Kidney (tissue), 14 donors: Measurements from ENCODE around the gene CCR4. TPM values are rescaled to one million over a fixed set of nuclear protein-coding genes. Genes with fewer than 3 reads are reported as not detected.

ENCODE experiments used
- DNase-seq, 5 donors: peaks; one replicate each; pipeline ENCODE4 v3.0.0-alpha.2; 2013 to 2020
- FAIRE-seq: peaks from 2 replicates; lab custom pipeline; 2012; peaks lifted over from hg19 to GRCh38; lab: Jason Lieb, UNC
- H3K27ac ChIP-seq, 2 donors: one replicate each; pipeline ENCODE4 v1.7.0; 2013; ENCODE audit warnings: low read depth in 2 of 2, low read length in 2 of 2, inconsistent platforms in 1 of 2
- H3K27me3 ChIP-seq: one replicate; pipeline ENCODE4 v1.7.1; 2013; ENCODE audit warnings: low read length, inconsistent platforms; ENCODE audit not compliant: control insufficient read depth, insufficient read depth
- H3K36me3 ChIP-seq, 3 donors: one replicate each; pipeline versions ENCODE4 v1.7.0 to v1.7.1; 2013; ENCODE audit warnings: low read length in 3 of 3, control low read depth in 1 of 3, inconsistent platforms in 1 of 3; ENCODE audit not compliant: insufficient read depth in 3 of 3, control insufficient read depth in 2 of 3
- H3K4me1 ChIP-seq, 3 donors: one replicate each; pipeline versions ENCODE4 v1.7.0 to v1.7.1; 2013; ENCODE audit warnings: low read length in 3 of 3, inconsistent platforms in 1 of 3, low read depth in 1 of 3; ENCODE audit not compliant: control insufficient read depth in 2 of 3, insufficient read depth in 2 of 3
- H3K4me3 ChIP-seq, 3 donors: one replicate each; pipeline versions ENCODE4 v1.7.0 to v1.8.1; 2013; ENCODE audit warnings: low read length in 3 of 3, control low read depth in 1 of 3, inconsistent platforms in 1 of 3
- H3K9ac ChIP-seq, 3 donors: one replicate each; pipeline versions ENCODE4 v1.7.0 to v1.7.1; 2013; ENCODE audit warnings: low read length in 3 of 3, control low read depth in 1 of 3, inconsistent platforms in 1 of 3
- H3K9me3 ChIP-seq, 3 donors: one replicate each; pipeline versions ENCODE4 v1.7.0 to v1.7.1; 2013; ENCODE audit warnings: low read length in 3 of 3, control low read depth in 1 of 3, inconsistent platforms in 1 of 3; ENCODE audit not compliant: control insufficient read depth in 2 of 3, insufficient read depth in 1 of 3
- intact Hi-C: fragments of 100-400 bp; cut with DNase I; formaldehyde crosslinking; loops from one replicate; pipeline ENCODE4 v1.11.1; 2022
- polyA plus RNA-seq: library from polyadenylated mRNA; stranded (reverse); fragments of 350-450 nt; fragmentation: Illumina TruSeq; extraction: RNeasy Lipid Tissue Mini Kit (QIAGEN cat#74804); gene quantifications from one replicate; pipeline ENCODE4 v1.2.3, GENCODE V29; 2014; ENCODE audit warnings: low read depth, low replicate concordance; ENCODE audit not compliant: insufficient read depth
- total RNA-seq: library from RNA; stranded (reverse); fragmentation: NEBNext Ultra II Directional; extraction: Animal tissue kit (Norgen Biotek cat#: 25700); gene quantifications from one replicate; pipeline ENCODE4 v1.2.1, GENCODE V29; 2021
- TF ChIP-seq, protein P1 (sequence below): IDR thresholded peaks from 3 replicates; pipeline ENCODE4 v1.5.1; 2012; ENCODE audit warnings: mild to moderate bottlenecking, moderate library complexity, borderline replicate concordance; ENCODE audit not compliant: insufficient read depth; ENCODE audit errors: extremely low read depth
- donor health status: control.
- donor health status: control.
- donor health status: control.
- donor health status: control.
- donor health status: control.
- donor health status: DM: yes; HTN: yes; CAD: no.
- donor health status: Normal renal cell carcinoma (clear cell type).

Gene CCR4
- total and polyA plus RNA-seq, 2 donors from 2014 or later: 2.3 TPM; not detected in 1

DNA sequence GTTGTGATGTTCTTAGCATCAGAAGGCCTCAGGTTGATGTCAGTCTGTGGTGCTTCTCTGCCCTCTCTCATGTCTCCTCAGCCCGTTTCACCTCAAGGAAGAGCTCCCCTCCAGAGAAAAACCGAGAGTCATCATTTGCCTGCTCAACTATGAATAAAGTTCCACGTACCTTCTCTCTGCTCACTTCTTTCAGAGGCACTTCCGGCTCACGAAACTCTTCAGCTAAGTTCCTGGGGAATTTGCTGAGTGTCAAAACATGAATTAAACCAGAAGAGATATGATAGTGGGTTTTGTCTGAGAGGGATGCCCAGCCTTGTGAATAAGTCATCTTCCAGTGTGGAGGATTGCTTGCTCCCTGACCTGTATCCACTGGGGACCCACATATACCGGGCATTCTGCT is 37.7 kb downstream of the CCR4 start:
- FAIRE-seq: no peak
- Histone ChIP-seq H3K27me3 (no peaks in the 10 kb centered on the region), H3K4me1 (no peaks in the 10 kb centered on the region), H3K36me3 (no peaks in the 10 kb centered on the region), H3K27ac (no peak overlapping the region), H3K9ac (no peak overlapping the region), H3K9me3 (no peaks in the 10 kb centered on the region), H3K4me3 (no peak overlapping the region)
- intact Hi-C loops: no loop called here
- TF ChIP-seq, protein P1, sequence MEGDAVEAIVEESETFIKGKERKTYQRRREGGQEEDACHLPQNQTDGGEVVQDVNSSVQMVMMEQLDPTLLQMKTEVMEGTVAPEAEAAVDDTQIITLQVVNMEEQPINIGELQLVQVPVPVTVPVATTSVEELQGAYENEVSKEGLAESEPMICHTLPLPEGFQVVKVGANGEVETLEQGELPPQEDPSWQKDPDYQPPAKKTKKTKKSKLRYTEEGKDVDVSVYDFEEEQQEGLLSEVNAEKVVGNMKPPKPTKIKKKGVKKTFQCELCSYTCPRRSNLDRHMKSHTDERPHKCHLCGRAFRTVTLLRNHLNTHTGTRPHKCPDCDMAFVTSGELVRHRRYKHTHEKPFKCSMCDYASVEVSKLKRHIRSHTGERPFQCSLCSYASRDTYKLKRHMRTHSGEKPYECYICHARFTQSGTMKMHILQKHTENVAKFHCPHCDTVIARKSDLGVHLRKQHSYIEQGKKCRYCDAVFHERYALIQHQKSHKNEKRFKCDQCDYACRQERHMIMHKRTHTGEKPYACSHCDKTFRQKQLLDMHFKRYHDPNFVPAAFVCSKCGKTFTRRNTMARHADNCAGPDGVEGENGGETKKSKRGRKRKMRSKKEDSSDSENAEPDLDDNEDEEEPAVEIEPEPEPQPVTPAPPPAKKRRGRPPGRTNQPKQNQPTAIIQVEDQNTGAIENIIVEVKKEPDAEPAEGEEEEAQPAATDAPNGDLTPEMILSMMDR: no peak
- DNase-seq: no peak

DNA sequence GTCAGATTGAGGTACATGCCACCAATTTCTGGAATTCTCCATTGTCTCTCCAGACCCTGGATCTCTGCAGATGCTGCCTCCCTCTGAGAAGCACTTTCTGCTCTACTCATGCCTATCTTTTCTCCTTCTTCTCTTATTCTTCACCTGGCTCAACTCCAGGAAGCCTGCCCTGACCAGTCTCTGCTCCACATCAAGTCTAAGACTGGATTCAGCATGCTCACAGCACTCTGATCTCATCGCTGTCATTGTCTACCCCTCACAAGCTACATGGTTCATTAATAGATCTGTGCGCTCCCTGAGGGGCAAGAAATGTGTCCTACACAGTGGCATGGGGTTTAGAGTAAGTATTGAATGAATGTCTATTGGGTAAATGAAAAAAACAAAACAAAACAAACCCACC is 38.7 kb downstream of the CCR4 start:
- Histone ChIP-seq H3K9ac (no peak overlapping the region), H3K27me3 (no peaks in the 10 kb centered on the region), H3K27ac (no peak overlapping the region), H3K9me3 (no peaks in the 10 kb centered on the region), H3K4me1 (no peaks in the 10 kb centered on the region), H3K4me3 (no peak overlapping the region), H3K36me3 (no peaks in the 10 kb centered on the region)
- TF ChIP-seq, protein P1: no peak
- no peak for FAIRE-seq
- intact Hi-C loops: no loop called here
- DNase-seq: no peak

DNA sequence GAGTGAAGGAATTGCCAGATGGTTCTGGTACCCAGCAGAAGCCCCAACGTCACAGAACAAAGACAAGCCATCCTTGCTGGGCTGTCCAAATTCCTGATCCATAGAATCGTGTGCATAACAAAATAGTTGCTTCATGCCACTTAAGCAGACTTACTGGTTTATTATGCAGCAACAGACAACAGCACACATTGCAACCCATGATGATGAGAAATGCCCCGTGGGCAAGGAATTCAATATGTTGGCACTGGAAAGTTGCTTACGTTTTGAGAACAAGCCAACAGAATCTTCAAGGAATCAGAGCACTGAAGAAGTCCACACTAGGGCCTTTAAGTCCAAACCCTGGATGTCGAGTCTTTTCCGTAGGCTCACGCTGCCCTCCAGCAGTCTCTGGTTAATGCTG is 40.3 kb downstream of the CCR4 start:
- Histone ChIP-seq H3K9me3 (no peaks in the 10 kb centered on the region), H3K27ac (no peak overlapping the region), H3K4me3 (no peak overlapping the region), H3K27me3 (no peaks in the 10 kb centered on the region), H3K4me1 (no peaks in the 10 kb centered on the region), H3K36me3 (no peaks in the 10 kb centered on the region), H3K9ac (no peak overlapping the region)
- TF ChIP-seq, protein P1: no peak
- intact Hi-C loops: no loop called here
- no peak for DNase-seq
- FAIRE-seq: no peak

DNA sequence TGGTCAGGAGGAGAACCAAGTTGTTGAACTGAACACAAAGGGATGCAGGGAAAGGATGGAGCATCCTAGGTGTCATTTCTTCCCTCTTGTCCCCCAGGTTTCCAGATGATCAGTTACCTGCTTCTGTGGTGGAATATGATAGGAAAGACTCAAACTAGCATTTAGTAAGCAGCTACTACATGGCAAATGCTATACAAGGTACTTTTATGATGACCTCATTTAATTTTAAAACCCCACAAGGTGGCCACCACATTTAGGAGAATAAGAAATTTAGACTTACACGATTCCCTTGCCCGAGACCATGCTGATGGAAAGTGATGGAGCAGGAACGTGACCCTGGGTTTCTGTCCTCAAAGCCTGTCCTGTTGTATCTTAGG is 40.9 kb downstream of the CCR4 start:
- Histone ChIP-seq H3K36me3 (no peaks in the 10 kb centered on the region), H3K27ac (no peak overlapping the region), H3K9ac (no peak overlapping the region), H3K27me3 (no peaks in the 10 kb centered on the region), H3K4me1 (no peaks in the 10 kb centered on the region), H3K9me3 (no peaks in the 10 kb centered on the region), H3K4me3 (no peak overlapping the region)
- intact Hi-C loops: no loop called here
- DNase-seq (no peak), FAIRE-seq (no peak)
- TF ChIP-seq, protein P1: no peak
